Mesendoderm (in vitro differentiated cells): Measurements from ENCODE around the gene NAIP.
"Not testable (repeated sequence)": the region's sequence is repeated elsewhere in the genome, so short reads cannot be mapped to it uniquely, and the experiment has no call there.

Experiments
- DNase-seq: peaks from one replicate; pipeline ENCODE4 v3.0.0; 2013
- H2AK5ac ChIP-seq: 2 replicates; pipeline ENCODE4 v1.6.1; 2013; ENCODE audit warnings: low read length, inconsistent platforms
- H2BK120ac ChIP-seq: 2 replicates; pipeline ENCODE4 v1.6.1; 2013; ENCODE audit warnings: low read depth, mild to moderate bottlenecking, low read length, moderate library complexity, mixed read lengths
- H2BK15ac ChIP-seq: replicated peaks from 2 replicates; pipeline ENCODE4 v1.6.1; 2013; ENCODE audit warnings: low read depth, mild to moderate bottlenecking, moderate library complexity
- H2BK5ac ChIP-seq: 2 replicates; pipeline ENCODE4 v1.6.1; 2013; ENCODE audit warnings: low read length, inconsistent platforms
- H3K18ac ChIP-seq: 2 replicates; pipeline ENCODE4 v1.6.1; 2013; ENCODE audit warnings: mild to moderate bottlenecking, low read length, mixed read lengths
- H3K23ac ChIP-seq: one replicate; pipeline ENCODE4 v1.6.1; 2013; ENCODE audit warnings: low read length
- H3K27ac ChIP-seq: 2 replicates; pipeline ENCODE4 v1.5.1; 2013; ENCODE audit warnings: low read depth, mild to moderate bottlenecking, inconsistent platforms, low read length, moderate library complexity
- H3K27me3 ChIP-seq: 2 replicates; pipeline ENCODE4 v1.6.1; 2013; ENCODE audit warnings: low read length, control low read depth, mild to moderate bottlenecking, inconsistent platforms; ENCODE audit not compliant: insufficient read depth, poor library complexity
- H3K36me3 ChIP-seq: 2 replicates; pipeline ENCODE4 v1.6.1; 2013; ENCODE audit warnings: low read length, inconsistent platforms; ENCODE audit not compliant: control insufficient read depth, insufficient read depth
- H3K4ac ChIP-seq: one replicate; pipeline ENCODE4 v1.6.1; 2013; ENCODE audit warnings: low read depth, mild to moderate bottlenecking, low read length, moderate library complexity
- H3K4me1 ChIP-seq: 2 replicates; pipeline ENCODE4 v1.6.1; 2013; ENCODE audit warnings: low read depth, low read length, inconsistent platforms; ENCODE audit not compliant: control insufficient read depth
- H3K4me2 ChIP-seq: 2 replicates; pipeline ENCODE4 v1.6.1; 2013; ENCODE audit warnings: low read length
- H3K4me3 ChIP-seq: 2 replicates; pipeline ENCODE4 v1.5.1; 2013; ENCODE audit warnings: mild to moderate bottlenecking, low read length
- H3K56ac ChIP-seq: one replicate; pipeline ENCODE4 v1.6.1; 2013; ENCODE audit warnings: low read length
- H3K79me1 ChIP-seq: 2 replicates; pipeline ENCODE4 v1.6.1; 2013; ENCODE audit warnings: low read length, inconsistent platforms
- H3K79me2 ChIP-seq: 2 replicates; pipeline ENCODE4 v1.6.1; 2013; ENCODE audit warnings: mild to moderate bottlenecking, low read length; ENCODE audit not compliant: control insufficient read depth, insufficient read depth
- H3K9ac ChIP-seq: 2 replicates; pipeline ENCODE4 v1.6.1; 2013; ENCODE audit warnings: low read length, inconsistent platforms
- H4K5ac ChIP-seq: one replicate; pipeline ENCODE4 v1.6.1; 2013; ENCODE audit warnings: low read length
- H4K8ac ChIP-seq: one replicate; pipeline ENCODE4 v1.6.1; 2013; ENCODE audit warnings: low read depth, mild to moderate bottlenecking, control low read depth, low read length, moderate library complexity
- WGBS: extraction: QIAGEN DNeasy Blood & Tissue Kit; methylation state at CpG from one replicate; pipeline ENCODE4 v1.1.7; 2013; ENCODE audit warnings: low lambda C conversion rate, missing lambda C conversion rate; ENCODE audit not compliant: insufficient coverage; ENCODE audit errors: extremely low coverage; 5-methylcytosine and 5-hydroxymethylcytosine counted together

Gene NAIP

GRCh38 chr5:70932560-70932959 is 92.6 kb downstream of the NAIP start:
- not testable (repeated sequence) for H2BK120ac ChIP-seq, H3K36me3 ChIP-seq
- WGBS, result no CpG with 5 or more reads among the region's 1 CpG

DNA sequence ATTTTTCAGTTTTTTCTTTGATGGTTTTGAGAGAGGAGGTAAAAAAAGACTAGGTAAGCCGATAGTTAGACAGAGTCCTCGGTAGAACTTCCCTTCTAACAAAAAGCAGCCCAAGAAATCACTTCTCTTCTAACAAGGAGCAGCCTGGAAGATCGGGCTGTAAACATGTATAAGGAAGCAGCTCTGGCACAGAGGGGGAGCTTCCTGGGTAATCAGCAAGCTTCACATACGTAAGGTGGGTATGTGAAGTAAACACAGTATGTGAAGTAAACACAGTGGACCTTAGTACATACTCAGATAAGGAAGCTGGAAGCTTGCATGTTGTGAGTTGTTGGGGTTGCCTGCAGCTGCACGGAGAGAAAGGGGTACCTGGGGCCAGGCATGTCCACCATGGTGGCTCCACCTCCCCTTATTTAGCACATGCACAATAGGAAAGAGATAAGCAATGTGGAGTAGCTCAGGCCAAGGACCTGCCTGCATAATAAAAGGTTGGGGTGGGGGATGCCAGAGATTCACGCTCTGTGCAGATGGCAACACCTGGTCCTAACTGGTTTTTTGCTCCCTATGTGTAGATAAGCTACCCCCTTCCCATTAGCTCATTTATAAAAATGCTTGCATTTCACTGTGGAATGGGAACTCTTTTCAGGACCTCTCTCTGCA is 93.3 kb downstream of the NAIP start:
- H3K4me3 ChIP-seq, H3K23ac ChIP-seq, H3K9ac ChIP-seq, H3K18ac ChIP-seq, H3K56ac ChIP-seq, DNase-seq, H2BK5ac ChIP-seq, H3K79me1 ChIP-seq, H2AK5ac ChIP-seq, H3K79me2 ChIP-seq, H3K4ac ChIP-seq, H2BK120ac ChIP-seq, H3K27ac ChIP-seq, H3K4me1 ChIP-seq, H2BK15ac ChIP-seq, H3K4me2 ChIP-seq, H4K5ac ChIP-seq, H3K27me3 ChIP-seq, H4K8ac ChIP-seq, H3K36me3 ChIP-seq: not testable (repeated sequence)
- no CpG with 5 or more reads among the region's 6 CpGs for WGBS

More at GRCh38 chr5:70932560-70932959, 92.6 kb downstream of the NAIP start:
- H3K27ac ChIP-seq, H3K9ac ChIP-seq, H3K23ac ChIP-seq, H3K4me2 ChIP-seq, DNase-seq, H2BK5ac ChIP-seq, H3K56ac ChIP-seq, H2BK15ac ChIP-seq, H3K27me3 ChIP-seq, H4K8ac ChIP-seq, H3K4me1 ChIP-seq, H3K79me1 ChIP-seq, H4K5ac ChIP-seq, H3K18ac ChIP-seq, H3K79me2 ChIP-seq, H2AK5ac ChIP-seq, H3K4me3 ChIP-seq, H3K4ac ChIP-seq: not testable (repeated sequence)

- H4K8ac ChIP-seq, H3K4me1 ChIP-seq, H3K79me2 ChIP-seq: not testable (repeated sequence)
These were observed 100.0 kb downstream of the NAIP start for GRCh38 chr5:70925211-70925562.

More at GRCh38 chr5:70925211-70925562, 100.0 kb downstream of the NAIP start:
- H3K23ac ChIP-seq, H3K9ac ChIP-seq, H3K79me1 ChIP-seq, H2BK15ac ChIP-seq, H4K5ac ChIP-seq, DNase-seq, H3K27ac ChIP-seq, H3K36me3 ChIP-seq, H2BK120ac ChIP-seq, H3K4me3 ChIP-seq, H3K4ac ChIP-seq, H3K27me3 ChIP-seq, H3K18ac ChIP-seq, H3K56ac ChIP-seq, H2AK5ac ChIP-seq, H3K4me2 ChIP-seq, H2BK5ac ChIP-seq: not testable (repeated sequence)
- no CpG with 5 or more reads among the region's 16 CpGs for WGBS
